NB4 (cell line): ENCODE data around the gene RASGRP2.

Experiments used
- MAX ChIP-seq: IDR thresholded peaks from 2 replicates; pipeline ENCODE4 v1.6.1; 2011; ENCODE audit warnings: low read depth, low read length
- POLR2A ChIP-seq: IDR thresholded peaks from 2 replicates; pipeline ENCODE4 v1.6.1; 2011; ENCODE audit warnings: mild to moderate bottlenecking; ENCODE audit not compliant: insufficient read length; ENCODE audit errors: extremely low read depth
- TF ChIP-seq, protein P1 (sequence below): IDR thresholded peaks from one replicate; pipeline ENCODE4 v1.5.1; 2012; ENCODE audit warnings: low read depth, low read length

DNA sequence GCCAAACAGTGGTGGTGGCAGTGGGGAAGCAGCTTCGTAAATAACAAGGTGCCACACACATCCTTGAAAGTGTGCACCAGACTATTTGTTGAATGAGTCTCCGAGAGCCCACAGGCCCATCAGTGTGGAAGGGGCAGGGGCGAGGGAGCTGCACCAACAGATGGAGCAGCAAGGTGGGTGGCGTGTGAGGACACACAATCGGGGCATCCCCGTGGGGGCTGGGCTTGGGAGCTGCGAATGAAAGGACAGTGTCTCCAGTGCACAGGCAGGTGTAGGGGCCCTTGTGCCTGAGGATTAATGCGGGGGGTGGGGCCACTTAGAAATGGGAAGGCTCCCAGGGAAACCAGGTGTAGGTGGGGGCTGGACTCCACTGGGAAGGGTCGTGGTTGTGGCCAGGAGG, 23.8 kb downstream of the RASGRP2 start:
- TF ChIP-seq POLR2A (no peak), MAX (no peak)
- TF ChIP-seq, protein P1, sequence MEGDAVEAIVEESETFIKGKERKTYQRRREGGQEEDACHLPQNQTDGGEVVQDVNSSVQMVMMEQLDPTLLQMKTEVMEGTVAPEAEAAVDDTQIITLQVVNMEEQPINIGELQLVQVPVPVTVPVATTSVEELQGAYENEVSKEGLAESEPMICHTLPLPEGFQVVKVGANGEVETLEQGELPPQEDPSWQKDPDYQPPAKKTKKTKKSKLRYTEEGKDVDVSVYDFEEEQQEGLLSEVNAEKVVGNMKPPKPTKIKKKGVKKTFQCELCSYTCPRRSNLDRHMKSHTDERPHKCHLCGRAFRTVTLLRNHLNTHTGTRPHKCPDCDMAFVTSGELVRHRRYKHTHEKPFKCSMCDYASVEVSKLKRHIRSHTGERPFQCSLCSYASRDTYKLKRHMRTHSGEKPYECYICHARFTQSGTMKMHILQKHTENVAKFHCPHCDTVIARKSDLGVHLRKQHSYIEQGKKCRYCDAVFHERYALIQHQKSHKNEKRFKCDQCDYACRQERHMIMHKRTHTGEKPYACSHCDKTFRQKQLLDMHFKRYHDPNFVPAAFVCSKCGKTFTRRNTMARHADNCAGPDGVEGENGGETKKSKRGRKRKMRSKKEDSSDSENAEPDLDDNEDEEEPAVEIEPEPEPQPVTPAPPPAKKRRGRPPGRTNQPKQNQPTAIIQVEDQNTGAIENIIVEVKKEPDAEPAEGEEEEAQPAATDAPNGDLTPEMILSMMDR = no peak
